Mucosa of rectum (tissue), 2 donors: ENCODE data around the gene EIPR1.

ENCODE experiments used
- H3K27ac ChIP-seq, 2 donors: one replicate each; pipeline ENCODE4 v1.7.0; 2013; ENCODE audit warnings: inconsistent platforms in 2 of 2, low read depth in 2 of 2, low read length in 2 of 2
- H3K27me3 ChIP-seq, 2 donors: one replicate each; pipeline ENCODE4 v1.7.0; 2013; ENCODE audit warnings: low read length in 2 of 2; ENCODE audit not compliant: control insufficient read depth in 2 of 2, insufficient read depth in 2 of 2
- H3K36me3 ChIP-seq, 2 donors: one replicate each; pipeline ENCODE4 v1.7.0; 2013; ENCODE audit warnings: low read length in 2 of 2; ENCODE audit not compliant: control insufficient read depth in 2 of 2, insufficient read depth in 2 of 2
- H3K4me1 ChIP-seq, 2 donors: one replicate each; pipeline ENCODE4 v1.7.0; 2013; ENCODE audit warnings: low read length in 2 of 2, mild to moderate bottlenecking in 1 of 2; ENCODE audit not compliant: control insufficient read depth in 2 of 2, insufficient read depth in 2 of 2
- H3K4me3 ChIP-seq, 2 donors: one replicate each; pipeline ENCODE4 v1.7.0; 2013; ENCODE audit warnings: low read length in 2 of 2
- H3K9ac ChIP-seq, 2 donors: one replicate each; pipeline ENCODE4 v1.7.0; 2013; ENCODE audit warnings: low read length in 2 of 2, low read depth in 1 of 2, mild to moderate bottlenecking in 1 of 2
- H3K9me3 ChIP-seq, 2 donors: one replicate each; pipeline ENCODE4 v1.7.0; 2013; ENCODE audit warnings: low read length in 2 of 2; ENCODE audit not compliant: control insufficient read depth in 2 of 2
- donor health status: healthy.
- donor health status: Normal muscosa, but diverticular disease.

EIPR1 gene

DNA sequence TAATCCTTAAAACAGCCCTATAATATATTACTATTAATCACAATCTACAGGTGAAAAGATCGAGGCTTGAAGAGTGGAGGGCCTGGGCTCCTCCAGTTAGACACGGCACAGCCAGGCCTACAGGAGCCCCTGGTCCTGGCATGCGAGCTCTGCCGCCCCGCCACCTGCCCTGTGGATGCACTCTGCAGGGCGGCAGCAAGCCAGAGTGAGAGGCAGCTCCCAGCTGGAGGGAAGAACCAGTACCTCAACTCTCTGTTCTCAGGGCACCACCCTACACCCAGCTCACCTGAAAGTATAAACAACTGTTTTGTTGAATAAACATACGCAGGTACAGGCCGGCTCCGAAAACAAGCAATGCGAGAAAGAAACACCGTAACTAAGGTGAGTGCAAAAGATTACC lies 34.6 kb downstream of the EIPR1 start:
- Histone ChIP-seq H3K4me3 (no peak overlapping the region), H3K36me3 (peaks cover 0 to 4% of the 10 kb centered on the region in 2 donors), H3K27me3 (no peaks in the 10 kb centered on the region), H3K27ac (no peak overlapping the region), H3K9ac (no peak overlapping the region), H3K4me1 (no peaks in the 10 kb centered on the region), H3K9me3 (no peaks in the 10 kb centered on the region)

DNA sequence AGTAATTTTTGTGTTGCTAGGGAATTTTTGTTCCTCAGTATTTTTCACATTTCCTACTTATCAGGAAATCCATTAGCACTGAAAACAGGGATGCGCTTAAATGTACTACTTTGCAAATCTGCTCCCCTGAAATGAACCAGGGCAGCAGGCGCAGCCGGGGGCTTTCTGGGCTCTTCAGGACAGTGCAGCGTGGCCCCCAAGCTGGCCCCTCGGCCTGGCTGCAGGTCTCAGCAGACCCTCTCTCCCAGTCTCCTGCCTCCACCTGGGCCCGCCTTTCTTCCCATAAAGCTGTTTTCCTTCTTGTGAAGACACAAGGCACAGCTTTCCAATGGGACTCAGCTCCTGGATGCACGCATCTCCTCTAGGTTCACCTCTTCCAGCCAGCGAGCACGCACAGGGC lies 35.3 kb downstream of the EIPR1 start:
- Histone ChIP-seq H3K27ac (no peak overlapping the region), H3K27me3 (no peaks in the 10 kb centered on the region), H3K9ac (no peak overlapping the region), H3K4me1 (no peaks in the 10 kb centered on the region), H3K9me3 (no peaks in the 10 kb centered on the region), H3K4me3 (no peak overlapping the region), H3K36me3 (peaks cover 0 to 2% of the 10 kb centered on the region in 2 donors)

DNA sequence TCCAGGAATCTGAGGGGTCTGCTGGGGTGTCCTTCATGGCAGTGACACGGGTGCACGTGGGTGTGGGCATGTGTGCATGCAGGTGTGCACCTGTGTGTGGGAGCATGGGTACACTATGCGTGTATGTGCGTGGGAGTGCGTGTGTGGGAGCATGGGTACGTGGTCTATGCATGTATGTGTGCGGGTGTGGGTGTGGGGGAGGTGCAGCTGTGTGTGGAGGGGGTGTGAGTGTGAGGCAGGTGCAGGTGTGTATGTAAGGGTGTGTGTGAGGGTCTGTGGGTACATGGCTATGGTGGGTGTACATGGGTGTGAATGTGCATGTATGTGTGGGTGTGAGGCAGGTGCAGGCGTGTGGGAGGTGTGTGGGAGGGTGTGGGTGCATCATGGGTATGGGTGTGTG lies 36.3 kb downstream of the EIPR1 start:
- Histone ChIP-seq H3K36me3 (peaks cover 0 to 2% of the 10 kb centered on the region in 2 donors), H3K27ac (no peak overlapping the region), H3K4me3 (no peak overlapping the region), H3K9ac (no peak overlapping the region), H3K9me3 (no peaks in the 10 kb centered on the region), H3K4me1 (no peaks in the 10 kb centered on the region), H3K27me3 (no peaks in the 10 kb centered on the region)

DNA sequence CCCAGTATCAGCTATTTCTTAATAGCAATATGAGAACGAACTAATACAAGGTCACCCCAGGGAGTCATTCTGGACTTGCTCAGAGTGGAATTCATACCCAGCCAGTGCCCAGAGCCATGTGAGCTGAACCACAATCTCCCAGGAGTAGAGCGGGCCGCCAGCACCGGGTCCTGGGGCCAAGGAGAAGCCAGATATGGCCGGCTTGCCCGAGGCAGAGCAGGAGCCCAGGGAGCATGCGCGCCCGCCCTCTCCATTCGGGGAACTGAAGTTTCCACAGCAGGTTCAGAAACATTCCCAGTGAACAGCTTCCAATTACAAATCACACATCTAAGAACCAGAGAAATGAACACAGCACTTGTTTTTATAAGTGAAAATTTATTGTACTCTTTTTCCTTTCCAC lies 37.5 kb downstream of the EIPR1 start:
- Histone ChIP-seq H3K27ac (no peak overlapping the region), H3K4me3 (no peak overlapping the region), H3K27me3 (no peaks in the 10 kb centered on the region), H3K36me3 (peaks cover 5 to 7% of the 10 kb centered on the region in 2 donors), H3K9ac (no peak overlapping the region), H3K4me1 (no peaks in the 10 kb centered on the region), H3K9me3 (no peaks in the 10 kb centered on the region)

DNA sequence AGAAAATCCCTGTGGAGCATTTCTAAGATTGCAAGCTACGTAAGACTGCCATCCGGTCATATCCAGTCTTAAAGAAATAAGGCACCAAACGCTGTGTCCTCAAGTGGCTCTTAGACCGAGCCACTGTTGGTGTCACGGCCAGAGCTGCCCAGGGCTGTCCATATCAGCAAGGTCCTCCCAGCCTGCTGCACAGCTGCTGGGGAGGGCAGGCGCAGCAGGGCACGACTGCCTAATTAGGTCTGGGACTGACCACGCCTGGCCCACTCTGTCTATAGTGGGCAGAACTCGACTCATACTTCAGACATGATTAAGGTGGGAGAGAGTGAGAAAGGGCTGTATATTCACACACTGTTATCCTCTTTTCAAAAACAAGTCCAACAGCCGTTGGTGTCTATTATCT lies 39.3 kb downstream of the EIPR1 start:
- Histone ChIP-seq H3K27me3 (no peaks in the 10 kb centered on the region), H3K9ac (no peak overlapping the region), H3K27ac (no peak overlapping the region), H3K4me1 (no peaks in the 10 kb centered on the region), H3K36me3 (peaks cover 8 to 12% of the 10 kb centered on the region in 2 donors), H3K4me3 (no peak overlapping the region), H3K9me3 (no peaks in the 10 kb centered on the region)

DNA sequence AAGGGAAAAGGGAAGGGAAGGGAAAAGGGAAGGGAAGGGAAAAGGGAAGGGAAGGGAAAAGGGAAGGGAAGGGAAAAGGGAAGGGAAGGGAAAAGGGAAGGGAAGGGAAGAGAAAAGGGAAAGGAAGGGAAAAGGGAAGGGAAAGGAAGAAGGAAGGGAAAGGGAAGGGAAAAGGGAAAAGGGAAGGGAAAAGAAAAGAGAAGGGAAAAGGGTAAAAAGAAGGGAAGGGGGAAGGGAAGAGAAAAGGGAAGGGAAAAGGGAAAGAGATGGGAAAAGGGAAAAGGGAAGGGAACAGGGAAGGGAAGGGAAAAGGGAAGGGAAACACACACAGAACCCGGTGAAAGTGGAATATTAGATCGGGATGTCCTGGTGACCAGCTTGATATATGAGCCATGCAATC lies 40.8 kb downstream of the EIPR1 start:
- Histone ChIP-seq H3K27me3 (no peaks in the 10 kb centered on the region), H3K27ac (no peak overlapping the region), H3K9me3 (no peaks in the 10 kb centered on the region), H3K4me3 (no peak overlapping the region), H3K9ac (no peak overlapping the region), H3K36me3 (peaks cover 18% of the 10 kb centered on the region in 2 donors), H3K4me1 (no peaks in the 10 kb centered on the region)

DNA sequence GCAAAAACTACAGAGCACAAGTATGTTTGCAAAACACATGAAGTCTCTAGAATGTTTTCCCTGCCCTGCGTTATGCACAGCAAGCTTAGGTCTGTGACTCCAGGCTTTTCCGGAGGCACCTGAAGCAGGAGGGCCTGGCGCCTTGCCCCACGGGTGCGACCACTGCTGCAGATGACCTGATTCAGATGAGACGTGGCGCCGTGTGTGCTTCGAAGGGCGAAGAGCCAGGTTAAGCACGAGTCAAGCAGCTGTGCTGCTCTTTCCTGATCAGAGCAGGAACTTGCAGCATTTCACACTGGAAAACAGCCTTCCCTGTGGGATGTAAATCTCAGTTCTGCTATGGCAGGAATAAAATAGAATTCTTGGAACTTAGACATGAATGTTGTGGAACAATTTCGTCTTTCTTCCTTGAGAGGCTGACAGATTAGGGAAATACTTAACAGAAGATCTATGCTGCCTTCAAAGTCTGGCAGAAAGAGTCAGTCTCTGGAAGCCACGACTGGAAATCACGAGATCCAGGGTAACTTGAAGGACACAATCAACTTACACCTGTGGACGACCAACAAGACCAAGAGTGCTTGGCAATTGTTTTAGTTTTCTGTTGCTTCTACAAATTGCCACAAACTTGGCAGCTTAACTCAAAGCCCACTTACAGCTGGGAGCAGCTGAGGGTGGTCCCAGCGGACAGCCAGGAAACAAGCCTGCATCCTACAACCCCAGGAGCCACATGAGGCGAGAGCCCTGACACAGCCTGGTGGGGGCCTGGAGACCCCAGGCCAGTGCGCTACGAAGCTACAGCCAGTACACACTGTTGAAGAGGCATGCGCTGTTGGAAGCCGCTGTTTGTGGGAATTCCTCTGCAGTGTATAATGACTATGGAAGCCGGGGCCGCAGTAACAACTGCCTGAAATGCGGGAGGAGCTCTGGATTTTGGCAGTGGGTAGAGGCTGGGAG lies 42.9 kb downstream of the EIPR1 start:
- Histone ChIP-seq H3K4me3 (no peak overlapping the region), H3K9ac (no peak overlapping the region), H3K9me3 (no peaks in the 10 kb centered on the region), H3K4me1 (no peaks in the 10 kb centered on the region), H3K27me3 (no peaks in the 10 kb centered on the region), H3K27ac (no peak overlapping the region), H3K36me3 (peaks cover 26% of the 10 kb centered on the region in 2 donors)

DNA sequence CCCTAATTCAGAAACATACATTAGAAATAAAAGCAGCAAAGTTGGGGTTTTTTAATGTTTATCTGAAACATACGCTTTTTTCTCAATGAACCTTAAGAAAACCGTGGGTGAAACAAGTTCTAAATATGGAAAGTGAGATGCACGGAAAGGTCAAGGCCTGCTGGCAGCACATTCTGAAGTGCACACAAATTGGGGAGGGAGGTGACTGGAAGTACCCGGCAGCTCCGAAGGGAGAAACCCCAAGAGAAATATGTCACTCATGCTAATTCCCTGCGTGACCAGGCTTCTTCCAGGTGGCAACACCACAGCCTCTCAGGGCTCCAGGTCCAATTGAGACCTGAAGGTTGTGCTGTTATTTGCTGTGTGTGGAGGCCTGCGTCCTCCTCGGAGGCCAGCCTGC lies 45.5 kb downstream of the EIPR1 start:
- no peak overlapping the region for H3K4me3 ChIP-seq
- H3K9me3 ChIP-seq = no peaks in the 10 kb centered on the region
- no peaks in the 10 kb centered on the region for H3K27me3 ChIP-seq
- no peak overlapping the region for H3K9ac ChIP-seq
- H3K36me3 ChIP-seq = peaks cover 24 to 26% of the 10 kb centered on the region in 2 donors
- H3K4me1 ChIP-seq = no peaks in the 10 kb centered on the region
- H3K27ac ChIP-seq = no peak overlapping the region

DNA sequence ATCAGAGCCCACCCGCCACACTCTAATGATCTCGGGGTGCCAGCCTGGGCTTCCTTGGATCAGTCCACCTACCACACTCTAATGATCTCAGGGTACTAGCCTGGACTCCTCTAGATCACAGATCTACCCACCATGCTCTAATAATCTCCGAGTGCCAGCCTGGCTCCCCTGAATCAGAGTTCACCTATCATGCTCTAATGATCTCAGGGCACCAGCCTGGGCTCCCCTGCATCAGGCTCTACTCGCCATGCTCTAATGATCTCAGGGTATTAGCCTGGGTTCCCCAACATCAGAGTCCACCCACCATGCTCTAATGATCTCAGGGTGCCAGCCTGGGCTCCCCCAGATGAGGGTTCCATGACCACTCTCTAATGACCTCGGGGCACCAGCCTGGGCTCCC lies 48.1 kb downstream of the EIPR1 start:
- Histone ChIP-seq H3K27ac (no peak overlapping the region), H3K27me3 (no peaks in the 10 kb centered on the region), H3K4me3 (no peak overlapping the region), H3K4me1 (no peaks in the 10 kb centered on the region), H3K9me3 (no peaks in the 10 kb centered on the region), H3K9ac (no peak overlapping the region), H3K36me3 (peaks cover 17 to 22% of the 10 kb centered on the region in 2 donors)

DNA sequence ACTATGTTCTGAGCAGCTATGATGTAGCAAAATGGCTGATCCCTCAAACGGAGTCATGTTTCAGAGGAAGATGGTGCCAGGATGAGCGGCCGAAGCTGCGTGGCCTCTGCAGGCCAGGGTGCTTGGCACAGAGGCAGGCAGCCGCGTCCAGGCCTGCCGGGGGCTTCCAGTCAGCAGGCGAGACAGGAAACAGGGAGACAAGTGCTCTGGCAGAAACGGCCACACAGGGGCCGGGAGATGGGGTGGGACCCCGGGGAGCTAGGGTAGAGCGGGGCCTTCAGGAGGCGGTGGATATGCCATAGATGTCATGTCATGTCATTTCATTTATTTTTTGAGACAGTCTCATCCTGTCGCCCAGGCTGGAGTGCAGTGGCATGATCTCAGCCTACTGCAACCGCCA lies 50.7 kb downstream of the EIPR1 start:
- Histone ChIP-seq H3K27ac (no peak overlapping the region), H3K27me3 (no peaks in the 10 kb centered on the region), H3K4me1 (no peaks in the 10 kb centered on the region), H3K36me3 (peaks cover 9 to 11% of the 10 kb centered on the region in 2 donors), H3K4me3 (no peak overlapping the region), H3K9me3 (no peaks in the 10 kb centered on the region), H3K9ac (no peak overlapping the region)
